ENCODE results near the gene GPR108.
"Not testable (repeated sequence)": the region's sequence is repeated elsewhere in the genome, so short reads cannot be mapped to it uniquely, and the experiment has no call there.

GPR108 gene

DNA sequence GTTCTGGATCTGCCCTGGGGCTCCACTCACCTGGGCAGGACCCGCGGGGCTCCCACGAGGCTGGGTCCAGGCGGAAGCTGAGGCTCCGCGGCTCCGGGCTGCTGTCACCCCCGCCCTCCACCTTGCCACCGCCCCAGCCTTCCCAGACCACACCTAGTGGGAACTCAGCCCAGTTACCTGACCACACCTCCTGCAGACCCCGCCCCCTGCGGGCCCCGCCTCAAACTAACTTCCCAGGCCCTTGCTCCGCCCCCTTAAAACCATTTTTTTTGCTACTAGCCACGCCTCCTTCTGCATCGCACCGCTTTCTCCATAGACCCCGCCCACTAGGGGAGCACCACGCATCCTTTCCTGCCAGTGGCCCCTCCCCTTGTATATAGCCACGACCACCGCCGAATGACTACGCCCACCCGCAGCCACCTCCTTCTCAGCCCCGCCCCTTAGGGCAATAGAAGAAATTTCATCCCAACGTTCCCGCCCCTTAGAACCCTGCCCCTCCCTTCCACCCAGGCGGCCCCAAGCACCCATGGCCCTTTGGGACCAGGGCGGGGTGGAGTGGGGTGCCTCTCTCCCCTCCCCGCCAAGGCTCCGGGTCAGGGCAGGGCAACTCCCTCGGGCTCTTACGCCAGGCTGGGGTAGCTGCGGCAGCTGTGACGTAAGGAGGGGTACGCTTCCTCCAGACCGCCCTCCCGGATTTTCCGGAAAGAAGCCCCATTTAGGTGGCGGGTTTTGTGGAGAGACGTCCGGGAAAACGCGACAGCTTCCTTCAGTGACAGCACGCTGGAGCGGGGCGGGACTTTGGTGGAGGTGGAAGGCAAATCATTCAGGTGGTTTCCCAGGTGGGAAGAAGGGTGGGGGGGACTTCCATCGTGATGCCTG lies 30.2 kb upstream of the GPR108 start, which contains the start of gene SH2D3A:
TSS of gene SH2D3A (minus strand) at position 79 of the 879 bp plus-strand sequence. CDS start 3,687 bp downstream, outside the sequence.
- TF ChIP-seq, protein P1, sequence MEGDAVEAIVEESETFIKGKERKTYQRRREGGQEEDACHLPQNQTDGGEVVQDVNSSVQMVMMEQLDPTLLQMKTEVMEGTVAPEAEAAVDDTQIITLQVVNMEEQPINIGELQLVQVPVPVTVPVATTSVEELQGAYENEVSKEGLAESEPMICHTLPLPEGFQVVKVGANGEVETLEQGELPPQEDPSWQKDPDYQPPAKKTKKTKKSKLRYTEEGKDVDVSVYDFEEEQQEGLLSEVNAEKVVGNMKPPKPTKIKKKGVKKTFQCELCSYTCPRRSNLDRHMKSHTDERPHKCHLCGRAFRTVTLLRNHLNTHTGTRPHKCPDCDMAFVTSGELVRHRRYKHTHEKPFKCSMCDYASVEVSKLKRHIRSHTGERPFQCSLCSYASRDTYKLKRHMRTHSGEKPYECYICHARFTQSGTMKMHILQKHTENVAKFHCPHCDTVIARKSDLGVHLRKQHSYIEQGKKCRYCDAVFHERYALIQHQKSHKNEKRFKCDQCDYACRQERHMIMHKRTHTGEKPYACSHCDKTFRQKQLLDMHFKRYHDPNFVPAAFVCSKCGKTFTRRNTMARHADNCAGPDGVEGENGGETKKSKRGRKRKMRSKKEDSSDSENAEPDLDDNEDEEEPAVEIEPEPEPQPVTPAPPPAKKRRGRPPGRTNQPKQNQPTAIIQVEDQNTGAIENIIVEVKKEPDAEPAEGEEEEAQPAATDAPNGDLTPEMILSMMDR (IDR thresholded peaks at IDR 0.05; ENCODE audit: control insufficient read depth, insufficient read depth, low read depth, low read length, missing control alignments), result no peak
- no peak for DNase-seq (ENCODE audit: low read depth)
- H3K4me3 ChIP-seq (ENCODE audit: control insufficient read depth, low read depth, low read length), result no peak within 1 kb of the TSS

DNA sequence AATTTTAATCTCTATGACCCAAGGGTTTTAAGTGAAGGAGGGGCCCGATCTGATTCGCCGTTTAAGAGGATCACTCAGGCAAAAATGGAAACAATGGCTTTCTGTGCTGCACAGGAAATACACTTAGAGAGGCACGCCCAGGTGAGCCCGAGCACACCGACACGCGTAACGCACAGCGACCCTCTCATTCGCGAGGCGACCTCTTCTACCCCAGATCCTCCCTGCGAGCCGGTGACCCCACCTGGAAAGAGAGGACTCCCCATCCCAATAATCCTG lies 29.6 kb upstream of the GPR108 start:
- H3K4me3 ChIP-seq (ENCODE audit: control insufficient read depth, low read depth, low read length), result no peak overlapping the region
- TF ChIP-seq, protein P1 (IDR thresholded peaks at IDR 0.05; ENCODE audit: control insufficient read depth, insufficient read depth, low read depth, low read length, missing control alignments), result no peak
- DNase-seq (ENCODE audit: low read depth), result no peak

DNA sequence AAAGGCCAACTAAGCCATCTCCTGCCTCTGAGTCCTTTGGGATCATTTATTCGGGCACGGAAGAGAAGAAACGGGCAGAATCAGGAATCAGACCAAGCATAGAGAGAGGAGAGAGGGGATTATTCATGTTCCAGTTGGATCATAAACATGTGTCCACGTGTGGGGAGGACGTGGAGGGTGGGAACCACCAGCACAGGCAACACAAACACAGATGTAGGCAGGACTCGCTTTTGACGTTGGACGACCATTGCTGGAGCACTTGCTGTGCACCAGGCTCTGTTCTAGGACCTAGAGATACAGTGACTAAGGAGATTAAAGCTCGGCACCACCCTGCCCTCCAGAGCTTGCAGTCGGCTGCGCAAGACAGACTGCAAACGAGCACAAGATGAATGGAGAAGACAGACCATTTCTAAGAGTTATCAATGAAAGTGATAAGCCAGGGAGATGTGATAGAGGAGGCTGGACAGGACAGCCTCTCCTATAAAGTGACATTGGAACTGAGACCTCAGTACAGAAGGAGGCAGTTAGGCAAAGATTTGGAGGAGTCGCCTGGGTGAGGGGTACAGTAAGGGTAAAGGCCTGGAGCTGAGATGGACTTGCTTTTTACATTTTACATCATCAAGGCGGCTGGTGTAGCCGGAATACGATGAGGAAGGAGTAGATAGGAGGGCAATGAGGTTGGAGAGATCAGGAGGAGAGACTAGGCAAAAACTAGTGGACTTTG lies 29.1 kb upstream of the GPR108 start:
- no peak overlapping the region for H3K4me3 ChIP-seq (ENCODE audit: control insufficient read depth, low read depth, low read length)
- DNase-seq (ENCODE audit: low read depth), result no peak
- TF ChIP-seq, protein P1 (IDR thresholded peaks at IDR 0.05; ENCODE audit: control insufficient read depth, insufficient read depth, low read depth, low read length, missing control alignments), result no peak

DNA sequence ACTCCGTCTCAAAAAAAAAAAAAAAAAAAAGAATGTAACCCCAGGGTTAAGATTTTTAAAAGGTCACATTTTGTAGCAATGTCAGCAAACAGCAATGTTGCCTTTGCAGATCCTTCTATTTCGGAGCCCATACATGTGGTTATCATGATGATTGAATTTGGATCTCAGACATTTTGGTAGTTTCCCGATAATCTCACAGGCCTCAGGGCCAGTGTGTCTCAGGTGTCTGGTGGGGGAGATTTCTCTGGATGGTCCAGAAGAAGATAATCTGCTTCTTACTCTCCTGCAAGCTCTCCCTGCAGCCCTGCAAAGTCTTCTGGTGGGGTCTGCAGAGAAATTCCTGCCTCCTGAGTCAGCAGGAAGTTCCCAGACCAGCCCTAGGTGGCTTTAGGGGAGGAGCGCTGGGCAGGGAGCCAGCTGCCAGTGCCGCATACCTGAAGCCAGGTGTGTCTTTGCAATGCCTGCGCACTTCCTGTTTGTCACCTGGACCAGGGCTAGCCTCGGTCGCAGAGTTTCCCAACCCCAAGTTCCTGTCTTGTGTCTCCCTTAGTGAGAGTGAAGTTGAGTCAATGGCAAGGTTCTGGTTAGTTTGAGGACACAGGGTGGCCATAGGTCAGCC lies 28.5 kb upstream of the GPR108 start:
- H3K4me3 ChIP-seq (ENCODE audit: control insufficient read depth, low read depth, low read length), result no peak overlapping the region
- no peak for DNase-seq (ENCODE audit: low read depth)
- TF ChIP-seq, protein P1 (IDR thresholded peaks at IDR 0.05; ENCODE audit: control insufficient read depth, insufficient read depth, low read depth, low read length, missing control alignments), result peak; percentile 3

DNA sequence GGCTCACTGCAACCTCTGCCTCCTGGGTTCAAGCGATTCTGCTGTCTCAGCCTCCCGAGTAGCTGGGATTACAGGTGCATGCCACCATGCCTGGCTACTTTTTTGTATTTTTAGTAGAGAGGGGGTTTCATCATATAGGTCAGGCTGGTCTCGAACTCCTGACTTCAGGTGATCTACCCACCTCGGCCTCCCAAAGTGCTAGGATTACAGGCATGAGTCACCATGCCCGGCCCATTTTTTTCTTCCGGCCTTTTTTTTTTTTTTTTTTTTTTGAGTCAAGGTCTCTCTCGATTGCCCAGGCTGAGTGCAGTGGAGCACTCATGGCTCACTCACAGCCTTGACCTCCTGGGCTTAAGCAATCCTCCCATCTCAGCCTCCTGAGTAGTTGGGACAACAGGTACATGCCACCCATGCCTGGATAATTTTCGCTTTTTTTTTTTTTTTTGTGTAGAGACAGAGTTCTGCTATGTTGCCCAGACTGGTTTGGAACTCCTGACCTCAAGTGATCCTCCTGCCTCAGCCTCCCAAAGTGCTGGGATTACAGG lies 24.9 kb upstream of the GPR108 start:
- H3K4me3 ChIP-seq (ENCODE audit: control insufficient read depth, low read depth, low read length); DNase-seq (ENCODE audit: low read depth): not testable (repeated sequence)

DNA sequence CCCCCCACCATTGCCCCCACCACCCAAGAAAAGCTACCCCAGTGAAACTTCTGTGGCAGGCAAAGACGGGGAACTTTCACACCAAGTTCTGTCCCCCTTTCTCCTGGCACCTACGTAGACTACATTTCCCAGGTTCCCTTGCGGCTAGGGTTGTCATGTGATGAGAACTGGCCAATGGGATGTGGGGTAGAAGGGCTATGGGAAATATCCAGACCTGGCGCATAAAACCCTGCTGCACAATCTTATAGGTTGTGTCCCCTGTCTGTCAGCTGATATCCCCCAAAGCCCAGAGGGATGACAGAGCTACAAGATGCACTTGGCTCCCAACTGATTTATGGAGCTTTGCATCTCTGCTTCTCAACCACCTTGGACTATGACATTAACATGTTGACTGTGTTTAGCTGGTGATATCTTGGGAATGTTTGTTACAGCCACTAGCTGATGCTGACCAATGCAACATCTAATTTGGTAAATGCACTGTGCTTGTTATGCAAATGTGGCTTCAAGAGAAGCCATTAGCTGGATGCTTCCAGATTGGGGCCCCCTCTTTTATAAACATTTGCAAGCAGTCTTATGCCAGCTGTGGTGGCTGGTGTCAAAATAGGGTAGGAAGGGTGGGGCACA lies 23.8 kb upstream of the GPR108 start:
- TF ChIP-seq, protein P1 (IDR thresholded peaks at IDR 0.05; ENCODE audit: control insufficient read depth, insufficient read depth, low read depth, low read length, missing control alignments), result no peak
- H3K4me3 ChIP-seq (ENCODE audit: control insufficient read depth, low read depth, low read length), result no peak overlapping the region
- no peak for DNase-seq (ENCODE audit: low read depth)

Measured in AG09309 (cell line).